Cardiac septum (tissue), 1 donor: Measurements from ENCODE around the gene ADGRE2. TPM values are rescaled to one million over a fixed set of nuclear protein-coding genes. Genes with fewer than 3 reads are reported as not detected.

Experiments used
- DNase-seq: peaks from one replicate; pipeline ENCODE4 v3.0.0-alpha.2; 2020; ENCODE audit warnings: low spot score
- intact Hi-C: fragments of 100-400 bp; cut with DNase I; formaldehyde crosslinking; loops from one replicate; pipeline ENCODE4 v1.14.0; 2022
- total RNA-seq: library from RNA; stranded (reverse); fragmentation: NEBNext Ultra II Directional; extraction: Animal tissue kit (Norgen Biotek cat#: 25700); gene quantifications from one replicate; pipeline ENCODE4 v1.2.1, GENCODE V29; 2021
- donor health status: DM: no; HTN: no; CAD: no.

Gene ADGRE2
- total RNA-seq, 1 donor from 2014 or later: 2.5 TPM

DNA sequence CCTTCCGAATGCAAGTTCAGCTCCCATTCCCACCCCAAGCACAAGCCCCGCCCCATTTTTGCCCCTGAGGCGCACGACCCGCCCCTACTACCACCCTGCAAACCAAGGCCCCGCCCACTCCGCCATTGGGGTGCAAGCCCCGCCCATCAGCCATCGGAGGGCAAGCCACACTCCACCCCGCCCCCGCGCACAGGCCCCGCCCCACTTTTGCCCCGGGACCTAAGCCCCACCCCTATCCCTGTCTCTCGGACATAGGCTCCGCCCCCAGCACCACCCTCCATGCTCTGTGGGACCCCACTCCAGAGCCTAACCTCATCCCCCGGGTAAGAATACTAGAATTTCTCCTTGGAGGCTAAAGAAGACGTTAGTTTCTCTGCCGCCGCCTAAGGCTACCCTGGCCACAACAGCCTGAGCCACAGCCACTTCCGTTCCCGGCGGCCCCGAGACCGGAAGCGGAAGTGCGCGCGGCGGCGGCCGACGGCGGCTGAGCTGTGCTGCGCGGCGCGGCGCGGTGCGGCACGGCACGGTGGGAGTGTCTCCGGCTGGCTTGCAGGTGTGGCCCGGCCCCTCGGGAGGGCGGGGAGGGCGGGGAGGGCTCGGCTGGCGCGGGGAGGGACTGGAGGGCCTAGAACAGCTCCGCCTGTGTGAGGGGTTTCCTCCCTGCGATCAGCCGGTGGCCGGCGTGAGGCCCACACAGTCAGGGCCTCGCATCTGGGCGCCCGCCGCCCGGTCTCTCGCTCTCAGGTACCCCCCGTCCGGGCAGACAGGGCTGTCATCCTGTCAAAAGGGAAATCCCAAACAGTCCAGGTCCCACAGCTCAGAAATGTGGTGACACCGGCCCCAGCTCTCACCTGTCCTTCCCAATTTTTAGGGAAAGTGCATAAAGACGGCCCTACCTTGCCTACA lies 88.5 kb downstream of the ADGRE2 start, which contains the start of gene ZNF333:
ZNF333 (plus strand) TSS at position 451 of the 906 bp plus-strand sequence. CDS start 3,444 bp downstream, outside the sequence.
- DNase-seq: peak; percentile 98
- intact Hi-C loops: loop anchor here (5.0 kb wide), 1 partner anchor 118 kb away; the partner anchor contains the start of gene NDUFB7

GRCh38 chr19:14686411-14686810 lies 91.9 kb downstream of the ADGRE2 start:
- intact Hi-C loops: loop anchor here (5.0 kb wide), 1 partner anchor 114 kb away; the partner anchor contains the start of gene NDUFB7
- DNase-seq: no peak

GRCh38 chr19:14683439-14683838 lies 94.9 kb downstream of the ADGRE2 start:
- no peak for DNase-seq
- intact Hi-C loops: no loop called here

Other genes starting within 250 kb of the ADGRE2 start
- gene TECR, start 249.0 kb downstream of the ADGRE2 start, total RNA-seq: 62.0 TPM
- gene NDUFB7, start 206.5 kb downstream of the ADGRE2 start, total RNA-seq: 382 TPM
- not detected for gene CLEC17A, start 195.5 kb downstream of the ADGRE2 start, total RNA-seq
- gene ADGRE3, start 103.7 kb downstream of the ADGRE2 start, total RNA-seq: 0.46 TPM
- gene ZNF333, start 88.5 kb downstream of the ADGRE2 start, total RNA-seq: 10.5 TPM
- not detected for gene OR7A5, start 56.6 kb upstream of the ADGRE2 start, total RNA-seq
- 0.03 TPM for gene OR7C1, start 56.6 kb upstream of the ADGRE2 start, total RNA-seq
- gene OR7A10, start 70.4 kb upstream of the ADGRE2 start, total RNA-seq: not detected
- gene OR7A17, start 107.6 kb upstream of the ADGRE2 start, total RNA-seq: not detected
- gene OR7C2, start 162.9 kb upstream of the ADGRE2 start, total RNA-seq: not detected
- not detected for gene SLC1A6, start 201.3 kb upstream of the ADGRE2 start, total RNA-seq